ENCODE data around the gene PTGER3. TPM values are rescaled to one million over a fixed set of nuclear protein-coding genes. Genes with fewer than 3 reads are reported as not detected.
A peak's percentile ranks its signal among the peaks of the same experiment; 100 is the strongest.

Gene PTGER3
- total RNA-seq, 1 experiment from 2014 or later = 0.08 TPM

DNA sequence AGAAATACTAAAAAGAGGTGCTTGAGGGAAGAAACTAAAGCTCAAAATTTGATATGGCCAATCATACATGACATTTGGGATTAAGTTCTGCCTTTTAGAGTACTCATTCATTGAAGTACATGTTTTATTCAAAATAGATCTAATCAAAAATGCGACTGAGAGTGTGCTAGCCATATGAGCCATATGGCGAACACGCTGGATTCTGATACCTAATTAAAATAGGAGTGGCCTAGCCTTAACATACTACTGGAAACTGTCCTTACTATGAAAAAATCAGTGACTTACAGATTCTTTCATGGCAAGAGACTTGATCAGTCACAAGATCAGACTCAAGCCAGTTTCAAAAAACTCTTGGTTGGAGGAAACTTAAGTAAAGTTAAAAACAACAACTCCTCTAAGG lies 73.9 kb downstream of the PTGER3 start:
- in situ Hi-C loops (cut with HindIII; ENCODE audit: low pct_unique_long_range_greater_than_20kb, low sequenced_read_pairs) (no loop called here), intact Hi-C loops (cut with micrococcal nuclease; ENCODE audit: unreplicated experiment) (no loop called here)
- no peaks in the 10 kb centered on the region for H3K4me1 ChIP-seq (ENCODE audit: control insufficient read depth, insufficient read depth, low read length)
- no peak overlapping the region for H3K4me3 ChIP-seq (ENCODE audit: low read depth in 2 of 2, low read length in 2 of 2)
- ChIA-PET POLR2A (no interaction called here), CTCF (no interaction called here)
- H3K36me3 ChIP-seq (ENCODE audit: control insufficient read depth, insufficient read depth, low read length) = no peaks in the 10 kb centered on the region
- DNase-seq (ENCODE audit: low read depth, low spot score) (no peak), ATAC-seq (no peak)
- TF ChIP-seq, protein P1, sequence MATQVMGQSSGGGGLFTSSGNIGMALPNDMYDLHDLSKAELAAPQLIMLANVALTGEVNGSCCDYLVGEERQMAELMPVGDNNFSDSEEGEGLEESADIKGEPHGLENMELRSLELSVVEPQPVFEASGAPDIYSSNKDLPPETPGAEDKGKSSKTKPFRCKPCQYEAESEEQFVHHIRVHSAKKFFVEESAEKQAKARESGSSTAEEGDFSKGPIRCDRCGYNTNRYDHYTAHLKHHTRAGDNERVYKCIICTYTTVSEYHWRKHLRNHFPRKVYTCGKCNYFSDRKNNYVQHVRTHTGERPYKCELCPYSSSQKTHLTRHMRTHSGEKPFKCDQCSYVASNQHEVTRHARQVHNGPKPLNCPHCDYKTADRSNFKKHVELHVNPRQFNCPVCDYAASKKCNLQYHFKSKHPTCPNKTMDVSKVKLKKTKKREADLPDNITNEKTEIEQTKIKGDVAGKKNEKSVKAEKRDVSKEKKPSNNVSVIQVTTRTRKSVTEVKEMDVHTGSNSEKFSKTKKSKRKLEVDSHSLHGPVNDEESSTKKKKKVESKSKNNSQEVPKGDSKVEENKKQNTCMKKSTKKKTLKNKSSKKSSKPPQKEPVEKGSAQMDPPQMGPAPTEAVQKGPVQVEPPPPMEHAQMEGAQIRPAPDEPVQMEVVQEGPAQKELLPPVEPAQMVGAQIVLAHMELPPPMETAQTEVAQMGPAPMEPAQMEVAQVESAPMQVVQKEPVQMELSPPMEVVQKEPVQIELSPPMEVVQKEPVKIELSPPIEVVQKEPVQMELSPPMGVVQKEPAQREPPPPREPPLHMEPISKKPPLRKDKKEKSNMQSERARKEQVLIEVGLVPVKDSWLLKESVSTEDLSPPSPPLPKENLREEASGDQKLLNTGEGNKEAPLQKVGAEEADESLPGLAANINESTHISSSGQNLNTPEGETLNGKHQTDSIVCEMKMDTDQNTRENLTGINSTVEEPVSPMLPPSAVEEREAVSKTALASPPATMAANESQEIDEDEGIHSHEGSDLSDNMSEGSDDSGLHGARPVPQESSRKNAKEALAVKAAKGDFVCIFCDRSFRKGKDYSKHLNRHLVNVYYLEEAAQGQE (IDR thresholded peaks at IDR 0.05; ENCODE audit: insufficient read depth in 1 of 2, low read depth in 2 of 2, low read length in 1 of 2) = no peak
- TF ChIP-seq, protein P2, sequence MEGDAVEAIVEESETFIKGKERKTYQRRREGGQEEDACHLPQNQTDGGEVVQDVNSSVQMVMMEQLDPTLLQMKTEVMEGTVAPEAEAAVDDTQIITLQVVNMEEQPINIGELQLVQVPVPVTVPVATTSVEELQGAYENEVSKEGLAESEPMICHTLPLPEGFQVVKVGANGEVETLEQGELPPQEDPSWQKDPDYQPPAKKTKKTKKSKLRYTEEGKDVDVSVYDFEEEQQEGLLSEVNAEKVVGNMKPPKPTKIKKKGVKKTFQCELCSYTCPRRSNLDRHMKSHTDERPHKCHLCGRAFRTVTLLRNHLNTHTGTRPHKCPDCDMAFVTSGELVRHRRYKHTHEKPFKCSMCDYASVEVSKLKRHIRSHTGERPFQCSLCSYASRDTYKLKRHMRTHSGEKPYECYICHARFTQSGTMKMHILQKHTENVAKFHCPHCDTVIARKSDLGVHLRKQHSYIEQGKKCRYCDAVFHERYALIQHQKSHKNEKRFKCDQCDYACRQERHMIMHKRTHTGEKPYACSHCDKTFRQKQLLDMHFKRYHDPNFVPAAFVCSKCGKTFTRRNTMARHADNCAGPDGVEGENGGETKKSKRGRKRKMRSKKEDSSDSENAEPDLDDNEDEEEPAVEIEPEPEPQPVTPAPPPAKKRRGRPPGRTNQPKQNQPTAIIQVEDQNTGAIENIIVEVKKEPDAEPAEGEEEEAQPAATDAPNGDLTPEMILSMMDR (IDR thresholded peaks at IDR 0.05) = no peak
- no peak for TF ChIP-seq SIN3A (IDR thresholded peaks at IDR 0.05; ENCODE audit: borderline replicate concordance, insufficient read depth, low read depth, low read length)
- TF ChIP-seq TCF7L2 (IDR thresholded peaks at IDR 0.05; ENCODE audit: low read depth, low read length) = no peak
- TF ChIP-seq POLR2AphosphoS5 (IDR thresholded peaks at IDR 0.05; ENCODE audit: low read depth, low read length) = no peak
- peaks cover 2% of the 10 kb centered on the region; the same call in 1 of the 2 replicates for H3K9me3 ChIP-seq (ENCODE audit: control insufficient read depth, insufficient read depth, low read depth, low read length)
- BruUV-seq (replicated peaks) = no TSS peak
- H3K27me3 ChIP-seq (ENCODE audit: control insufficient read depth, insufficient read depth, low read length) = no peaks in the 10 kb centered on the region
- no peak overlapping the region for H3K27ac ChIP-seq (ENCODE audit: low read length)

DNA sequence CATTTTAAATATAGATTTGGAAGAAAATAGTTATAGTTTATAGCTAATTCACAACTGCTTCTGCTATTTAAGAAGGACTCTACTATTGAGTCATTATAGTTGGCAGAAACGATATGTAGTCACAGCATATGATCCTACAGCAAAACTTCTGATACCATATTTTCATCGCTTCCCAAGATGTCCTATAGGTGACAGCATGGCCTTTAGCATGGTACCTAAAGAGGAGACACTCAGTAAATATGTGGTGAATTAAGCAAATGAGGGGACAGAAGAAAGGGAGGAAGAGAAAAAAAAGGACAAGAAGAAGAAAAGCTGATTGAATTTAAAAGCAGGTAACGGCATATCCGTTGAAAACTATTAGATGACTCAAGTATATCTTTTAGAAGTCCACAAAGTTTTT lies 77.2 kb downstream of the PTGER3 start:
- Histone ChIP-seq H3K27me3 (ENCODE audit: control insufficient read depth, insufficient read depth, low read length) (no peaks in the 10 kb centered on the region), H3K9me3 (ENCODE audit: control insufficient read depth, insufficient read depth, low read depth, low read length) (peaks cover 2% of the 10 kb centered on the region; the same call in 1 of the 2 replicates), H3K4me1 (ENCODE audit: control insufficient read depth, insufficient read depth, low read length) (no peaks in the 10 kb centered on the region), H3K36me3 (ENCODE audit: control insufficient read depth, insufficient read depth, low read length) (no peaks in the 10 kb centered on the region), H3K27ac (ENCODE audit: low read length) (no peak overlapping the region), H3K4me3 (ENCODE audit: low read depth in 2 of 2, low read length in 2 of 2) (no peak overlapping the region)
- DNase-seq (ENCODE audit: low read depth, low spot score) (no peak), ATAC-seq (no peak)
- in situ Hi-C loops (cut with HindIII; ENCODE audit: low pct_unique_long_range_greater_than_20kb, low sequenced_read_pairs) = no loop called here
- no peak for TF ChIP-seq POLR2AphosphoS5 (IDR thresholded peaks at IDR 0.05; ENCODE audit: low read depth, low read length)
- ChIA-PET CTCF (no interaction called here), POLR2A (no interaction called here)
- BruUV-seq (replicated peaks) = no TSS peak
- intact Hi-C loops (cut with micrococcal nuclease; ENCODE audit: unreplicated experiment) = no loop called here

DNA sequence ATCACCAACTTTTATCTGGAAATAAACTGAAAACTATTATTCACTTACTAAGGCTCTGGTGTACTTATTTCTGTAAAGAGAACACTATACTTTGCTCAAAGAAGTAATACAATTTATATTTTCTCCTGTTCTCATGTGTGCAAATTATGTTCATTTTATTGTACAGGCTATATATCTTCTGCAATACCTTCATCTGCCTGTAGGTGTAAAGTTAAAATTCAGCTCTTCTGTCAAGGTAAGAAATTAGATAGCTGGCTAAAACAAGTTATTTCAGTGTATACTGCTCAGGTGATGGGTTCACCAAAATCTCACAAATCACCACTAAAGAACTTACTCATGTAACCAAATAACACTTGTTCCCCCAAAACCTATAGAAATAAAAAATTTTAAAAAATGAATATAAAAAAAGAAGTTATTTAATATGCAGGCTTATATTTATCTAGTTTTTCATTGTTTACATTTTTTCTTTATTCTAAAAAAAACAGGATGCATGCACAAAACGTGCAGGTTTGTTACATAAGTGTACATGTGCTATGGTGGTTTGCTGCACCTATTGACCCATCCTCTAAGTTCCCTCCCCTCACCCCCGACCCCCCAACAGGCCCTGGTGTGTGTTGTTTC lies 81.5 kb downstream of the PTGER3 start:
- ChIA-PET CTCF (interaction anchor here (0.6 to 0.7 kb wide), 2 partner anchors 12 to 24 kb away, joined by 3 to 4 read pairs; no protein-coding TSS in a partner anchor), POLR2A (no interaction called here)
- no peaks in the 10 kb centered on the region for H3K4me1 ChIP-seq (ENCODE audit: control insufficient read depth, insufficient read depth, low read length)
- ATAC-seq (no peak), DNase-seq (ENCODE audit: low read depth, low spot score) (no peak)
- peaks cover 2% of the 10 kb centered on the region; the same call in 1 of the 2 replicates for H3K9me3 ChIP-seq (ENCODE audit: control insufficient read depth, insufficient read depth, low read depth, low read length)
- H3K27me3 ChIP-seq (ENCODE audit: control insufficient read depth, insufficient read depth, low read length) = no peaks in the 10 kb centered on the region
- intact Hi-C loops (cut with micrococcal nuclease; ENCODE audit: unreplicated experiment) (loop anchor here (1.0 kb wide), 1 partner anchor 13 kb away; no protein-coding TSS in a partner anchor), in situ Hi-C loops (cut with HindIII; ENCODE audit: low pct_unique_long_range_greater_than_20kb, low sequenced_read_pairs) (no loop called here)
- TF ChIP-seq, protein P2 (IDR thresholded peaks at IDR 0.05) = peak; percentile 29; the same call in 1 of the 2 replicates
- TF ChIP-seq POLR2AphosphoS5 (IDR thresholded peaks at IDR 0.05; ENCODE audit: low read depth, low read length) = no peak
- no TSS peak for BruUV-seq (replicated peaks)
- no peaks in the 10 kb centered on the region for H3K36me3 ChIP-seq (ENCODE audit: control insufficient read depth, insufficient read depth, low read length)
- no peak overlapping the region for H3K4me3 ChIP-seq (ENCODE audit: low read depth in 2 of 2, low read length in 2 of 2)
- no peak overlapping the region for H3K27ac ChIP-seq (ENCODE audit: low read length)

Data from Panc1 (cell line).